K562 (cell line): Measurements from ENCODE around the gene PXK. TPM values are rescaled to one million over a fixed set of nuclear protein-coding genes. Genes with fewer than 3 reads are reported as not detected.

Experiments
- ATAC-seq: fragments of 200-7000 bp; cut with Tn5 transposase; 3 replicates; pipeline ENCODE4 v1.9.1; 2020; ENCODE audit warnings: moderate library complexity
- BruUV-seq: library from RNA; stranded (reverse); fragments of 400-500 nt; replicated peaks from 2 replicates; lab custom pipeline; 2021; lab: Mats Ljungman, UMichigan
- CTCF ChIA-PET: fragments of 300-600 bp; formaldehyde crosslinking; extraction: SDS; loops from one replicate; lab custom pipeline; 2021; ENCODE audit warnings: low intra/inter-chr PET ratio; lab: Yijun Ruan, JAX
- POLR2A ChIA-PET: fragments of 300-600, 350-650 bp; sonication (Branson Sonifier 250); formaldehyde crosslinking; extraction: SDS; loops from one replicate; lab custom pipeline; 2021; ENCODE audit warnings: antibody characterized with exemption, inconsistent platforms; lab: Yijun Ruan, JAX
- DNase-seq, 4 experiments: peaks; one replicate each; pipeline versions ENCODE4 v3.0.0 to v3.0.0-alpha.2; 2011 to 2018; ENCODE audit warnings: low spot score in 3 of 4, mixed read lengths in 3 of 4; ENCODE audit errors: extremely low read depth in 1 of 4
- FAIRE-seq: peaks from 2 replicates; lab custom pipeline; 2011; peaks lifted over from hg19 to GRCh38; lab: Jason Lieb, UNC
- H2AFZ ChIP-seq: 2 replicates; pipeline ENCODE4 v1.6.0; 2011; ENCODE audit warnings: low read depth, low read length, control low read depth, inconsistent platforms
- H3K27ac ChIP-seq: fragments of 200-600 bp; 3 replicates; pipeline ENCODE4 v1.8.0; 2011; ENCODE audit warnings: low read depth, mild to moderate bottlenecking, control low read depth, inconsistent platforms, low read length, moderate library complexity, mixed read lengths; ENCODE audit errors: extremely low read depth
- H3K27me3 ChIP-seq, 2 experiments: fragments of 300-600 bp in 1 of 2; 2 replicates in 1 of 2; 3 replicates in 1 of 2; pipeline versions ENCODE4 v1.6.0 to v1.8.0; 2011; ENCODE audit warnings: inconsistent platforms in 2 of 2, low read length in 2 of 2, mild to moderate bottlenecking in 1 of 2, mixed read lengths in 1 of 2, moderate library complexity in 1 of 2; ENCODE audit not compliant: control insufficient read depth in 2 of 2, insufficient read depth in 2 of 2
- H3K36me3 ChIP-seq: fragments of 300-600 bp; 3 replicates; pipeline ENCODE4 v1.8.0; 2011; ENCODE audit warnings: mild to moderate bottlenecking, low read length, inconsistent platforms; ENCODE audit not compliant: control insufficient read depth, insufficient read depth
- H3K4me1 ChIP-seq, 2 experiments: fragments of 200-600 bp in 1 of 2; replicated peaks in 1 of 2; 2 replicates in 1 of 2; 3 replicates in 1 of 2; pipeline versions ENCODE4 v1.5.1 to v1.8.0; 2011; ENCODE audit warnings: inconsistent platforms in 2 of 2, low read length in 2 of 2, mild to moderate bottlenecking in 1 of 2, mixed read lengths in 1 of 2, moderate library complexity in 1 of 2; ENCODE audit not compliant: control insufficient read depth in 2 of 2, insufficient read depth in 2 of 2
- H3K4me2 ChIP-seq: 2 replicates; pipeline ENCODE4 v1.6.1; 2011; ENCODE audit warnings: low read length, control low read depth, inconsistent platforms, mixed read lengths; ENCODE audit not compliant: insufficient read depth
- H3K4me3 ChIP-seq: fragments of 200-600 bp; sonication (generic), shearing (Covaris generic); 2 replicates; pipeline ENCODE4 v1.5.1; 2016; ENCODE audit warnings: control low read depth, inconsistent platforms
- H3K79me2 ChIP-seq: fragments of 200-600 bp; 3 replicates; pipeline ENCODE4 v1.8.0; 2011; ENCODE audit warnings: low read length, inconsistent platforms; ENCODE audit not compliant: control insufficient read depth, insufficient read depth
- H3K9ac ChIP-seq, 2 experiments: 2 replicates each; pipeline versions ENCODE4 v1.6.0 to v1.6.1; 2011; ENCODE audit warnings: low read depth in 2 of 2, low read length in 2 of 2, control low read depth in 1 of 2, inconsistent platforms in 1 of 2, mild to moderate bottlenecking in 1 of 2, mixed read lengths in 1 of 2; ENCODE audit not compliant: insufficient read depth in 1 of 2
- H3K9me1 ChIP-seq: one replicate; pipeline ENCODE4 v1.6.0; 2011; ENCODE audit warnings: inconsistent platforms, mild to moderate bottlenecking, low read length, moderate library complexity; ENCODE audit not compliant: control insufficient read depth, insufficient read depth
- H3K9me3 ChIP-seq: replicated peaks from 2 replicates; pipeline ENCODE4 v1.5.1; 2011; ENCODE audit warnings: low read depth, low read length, inconsistent platforms; ENCODE audit not compliant: control insufficient read depth, insufficient read depth
- H4K20me1 ChIP-seq: replicated peaks from 2 replicates; pipeline ENCODE4 v1.6.1; 2011; ENCODE audit warnings: low read length, inconsistent platforms, mixed read lengths; ENCODE audit not compliant: control insufficient read depth, insufficient read depth
- ARNT ChIP-seq, 2 experiments: fragments of 450-650 bp; IDR thresholded peaks; 2 replicates each; pipeline ENCODE4 v1.6.1; 2016; ENCODE audit warnings: mild to moderate bottlenecking in 1 of 2
- BCOR ChIP-seq: fragments of 450-650 bp; IDR thresholded peaks from 2 replicates; pipeline ENCODE4 v1.6.1; 2016
- ELK1 ChIP-seq: sonication (generic); formaldehyde crosslinking; IDR thresholded peaks from 2 replicates; pipeline ENCODE4 v1.8.1; 2022; ENCODE audit warnings: missing genetic modification reagents
- EP300 ChIP-seq: IDR thresholded peaks from 2 replicates; pipeline ENCODE4 v1.6.1; 2012; ENCODE audit warnings: low read length, improper control_type of control experiment
- ETV5 ChIP-seq: sonication (generic); formaldehyde crosslinking; IDR thresholded peaks from 2 replicates; pipeline ENCODE4 v1.4.0; 2020; ENCODE audit warnings: low read depth, mild to moderate bottlenecking, missing genetic modification reagents
- FOXP4 ChIP-seq: sonication (generic); formaldehyde crosslinking; IDR thresholded peaks from 2 replicates; pipeline ENCODE4 v1.8.0; 2022; ENCODE audit warnings: mild to moderate bottlenecking, missing genetic modification reagents, borderline replicate concordance
- HSF4 ChIP-seq: fragments of 250-450 bp; sonication (Bioruptor Pico); IDR thresholded peaks from 2 replicates; pipeline ENCODE4 v2.1.2; 2022; ENCODE audit warnings: mild to moderate bottlenecking, moderate library complexity, borderline replicate concordance
- MAFF ChIP-seq: IDR thresholded peaks from 2 replicates; pipeline ENCODE4 v1.6.1; 2012; ENCODE audit warnings: low read length, improper control_type of control experiment
- NONO ChIP-seq, 2 experiments: fragments of 200-400 bp in 1 of 2; fragments of 450-650 bp in 1 of 2; formaldehyde crosslinking in 1 of 2; IDR thresholded peaks; 2 replicates each; pipeline ENCODE4 v1.6.1; 2017; ENCODE audit warnings: low read depth in 2 of 2, mild to moderate bottlenecking in 2 of 2, moderate library complexity in 2 of 2, low read length in 1 of 2
- RNF2 ChIP-seq: sonication (generic); IDR thresholded peaks from 2 replicates; pipeline ENCODE4 v1.6.1; 2016
- RNF219 ChIP-seq: fragments of 250-450 bp; sonication (Bioruptor Pico); IDR thresholded peaks from 2 replicates; pipeline ENCODE4 v1.5.0; 2022; ENCODE audit warnings: mild to moderate bottlenecking
- THRA ChIP-seq: fragments of 450-650 bp; IDR thresholded peaks from 2 replicates; pipeline ENCODE4 v1.6.1; 2017; ENCODE audit warnings: mild to moderate bottlenecking, moderate library complexity
- ZKSCAN1 ChIP-seq: fragments of 150-350 bp; IDR thresholded peaks from 2 replicates; pipeline ENCODE4 v1.6.1; 2016; ENCODE audit warnings: low read depth, low read length
- ZNF324 ChIP-seq: fragments of 250-450 bp; sonication (Bioruptor Pico); IDR thresholded peaks from 2 replicates; pipeline ENCODE4 v1.4.0; 2020; ENCODE audit warnings: mild to moderate bottlenecking
- ZNF384 ChIP-seq: IDR thresholded peaks from 2 replicates; pipeline ENCODE4 v1.6.1; 2012; ENCODE audit warnings: low read depth, low read length, improper control_type of control experiment
- ZNF655 ChIP-seq: fragments of 250-450 bp; sonication (Bioruptor Pico); IDR thresholded peaks from 2 replicates; pipeline ENCODE4 v1.5.0; 2021
- WGBS: fragments of 100-300 bp; shearing (Covaris generic); methylation state at CpG from one replicate; pipeline ENCODE4 v1.1.6; 2016; ENCODE audit warnings: low coverage, mixed read lengths; ENCODE audit not compliant: insufficient coverage; ENCODE audit errors: missing lambda C conversion rate; 5-methylcytosine and 5-hydroxymethylcytosine counted together
- in situ Hi-C: fragments of 300-500 bp; cut with MboI; formaldehyde crosslinking; loops from 4 replicates; pipeline ENCODE4 v1.15.0; 2018; ENCODE audit warnings: inconsistent platforms, mixed read lengths
- intact Hi-C: fragments of 100-400 bp; cut with micrococcal nuclease; formaldehyde crosslinking; loops from 2 replicates; pipeline ENCODE4 v1.14.2; 2022
- polyA plus RNA-seq, 8 experiments: library from polyadenylated mRNA; depleted of rRNA in 4 of 8; stranded (reverse) in 5 of 8; unstranded in 3 of 8; fragments of >200 nt; fragmentation: Nextera tagmentation in 2 of 8; fragmentation: Illumina TruSeq in 1 of 8; extraction: Ambion mirVana in 2 of 8; extraction: Trizol in 1 of 8; gene quantifications; 2 replicates each; pipeline versions ENCODE4 v1.2.1 to v1.2.3, GENCODE V29; 2011 to 2014; ENCODE audit warnings: inconsistent platforms in 1 of 8, missing spikeins in 1 of 8
- total RNA-seq, 7 experiments: library from RNA; depleted of rRNA in 6 of 7; stranded (reverse); fragments of >200 nt in 6 of 7; fragmentation: Illumina TruSeq in 2 of 7; extraction: Trizol in 2 of 7; gene quantifications; 2 replicates each; pipeline versions ENCODE4 v1.2.1 to v1.2.3, GENCODE V29; 2011 to 2021; ENCODE audit warnings: low replicate concordance in 1 of 7

Gene PXK
- total and polyA plus RNA-seq, 9 of the 15 experiments (the other 6 are each of a cell fraction or from before 2014, with no cell fraction given), result 3.3 to 19.9 (median 11.3) TPM

- H3K9me1 ChIP-seq, result no peaks in the 10 kb centered on the region
- TF ChIP-seq RNF219 (CRISPR knock-in tag) (no peak), HSF4 (no peak), MAFF (no peak), ARNT (IDR thresholded peaks at IDR 0.05) (no peak), ZNF384 (no peak), FOXP4 (CRISPR knock-in tag) (no peak), ELK1 (CRISPR knock-in tag) (no peak), RNF2 (no peak), ETV5 (CRISPR knock-in tag) (no peak), THRA (no peak), ZNF324 (CRISPR knock-in tag) (no peak), EP300 (no peak), ZKSCAN1 (no peak), BCOR (no peak), NONO (IDR thresholded peaks at IDR 0.05; ENCODE audit: low read depth in 2 of 2, low read length in 1 of 2) (no peak), ZNF655 (no peak)
- TF ChIP-seq, all 486 proteins: peak for 0
- Histone ChIP-seq H3K4me3 (no peak overlapping the region), H3K9me3 (no peaks in the 10 kb centered on the region), H3K9ac (no peak overlapping the region), H3K27me3 (no peaks in the 10 kb centered on the region), H3K4me1 (peaks cover 0 to 10% of the 10 kb centered on the region in 2 experiments; a peak in 4 of 5 replicates), H3K27ac (no peak overlapping the region), H2AFZ (no peak overlapping the region), H3K79me2 (no peaks in the 10 kb centered on the region), H4K20me1 (no peaks in the 10 kb centered on the region), H3K36me3 (no peaks in the 10 kb centered on the region), H3K4me2 (no peak overlapping the region)
- no peak for DNase-seq
- no peak for ATAC-seq
- ChIA-PET POLR2A (no interaction called here), CTCF (no interaction called here)
- no peak for FAIRE-seq
- intact Hi-C loops, result no loop called here
- in situ Hi-C loops, result no loop called here
- WGBS, result 12% methylated on average over 3 of the region's 3 CpGs
- no TSS peak for BruUV-seq
These were observed 142.4 kb downstream of the PXK start for GRCh38 chr3:58474967-58475578.
